ENCODE data around the gene PPFIA1.
"Not testable (repeated sequence)": the region's sequence is repeated elsewhere in the genome, so short reads cannot be mapped to it uniquely, and the experiment has no call there.

Gene PPFIA1

DNA sequence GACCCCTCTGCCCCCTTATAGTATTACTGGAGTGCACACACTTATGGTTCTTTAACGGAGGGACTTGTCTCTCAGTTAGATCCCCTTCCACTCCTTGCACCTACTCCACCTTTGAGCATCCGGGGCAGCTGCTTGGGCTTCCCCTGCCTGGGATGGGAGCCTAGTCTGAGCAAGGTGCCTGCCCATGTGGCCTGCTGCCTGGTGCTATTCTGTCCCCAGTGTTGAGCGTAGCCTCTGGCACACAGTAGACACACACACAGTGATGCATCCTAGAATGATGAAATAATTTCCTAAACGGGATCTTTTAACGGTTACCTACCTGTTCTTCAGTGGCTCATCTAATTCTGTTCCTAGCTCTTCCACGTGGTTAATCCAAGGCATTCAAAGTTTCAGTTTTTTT lies 22.4 kb downstream of the PPFIA1 start:
- in situ Hi-C loops (cut with MboI; ENCODE audit: low sequenced_read_pairs), result no loop called here

DNA sequence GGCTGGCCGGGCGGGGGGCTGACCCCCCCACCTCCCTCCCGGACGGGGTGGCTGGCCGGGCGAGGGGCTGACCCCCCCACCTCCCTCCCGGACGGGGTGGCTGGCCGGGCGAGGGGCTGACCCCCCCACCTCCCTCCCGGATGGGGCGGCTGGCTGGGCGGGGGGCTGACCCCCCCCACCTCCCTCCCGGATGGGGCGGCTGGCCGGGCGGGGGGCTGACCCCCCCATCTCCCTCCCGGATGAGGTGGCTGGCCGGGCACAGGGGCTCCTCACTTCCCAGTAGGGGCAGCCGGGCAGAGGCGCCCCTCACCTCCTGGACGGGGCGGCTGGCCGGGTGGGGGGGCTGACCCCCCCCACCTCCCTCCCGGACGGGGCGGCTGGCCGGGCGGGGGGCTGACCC lies 24.7 kb downstream of the PPFIA1 start:
- in situ Hi-C loops (cut with MboI; ENCODE audit: low sequenced_read_pairs), result not testable (repeated sequence)

DNA sequence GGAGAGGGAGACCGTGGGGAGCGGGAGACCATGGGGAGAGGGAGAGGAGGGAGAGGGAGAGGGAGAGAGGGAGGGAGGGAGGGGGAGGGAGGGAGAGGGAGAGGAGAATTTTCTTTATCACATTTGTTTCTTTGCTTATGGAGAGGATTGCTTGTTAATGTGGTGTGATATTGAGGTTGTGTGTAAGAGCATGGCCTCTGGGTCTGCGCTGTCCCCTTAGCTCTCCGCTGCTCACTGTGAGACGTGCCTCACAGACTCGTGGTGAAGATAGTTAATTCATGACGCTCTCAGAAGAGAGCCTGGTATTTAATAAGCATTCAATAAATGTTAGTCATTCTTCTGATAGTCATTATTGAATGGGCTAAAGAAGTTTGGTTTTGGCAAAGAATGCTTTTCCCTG lies 26.2 kb downstream of the PPFIA1 start:
- in situ Hi-C loops (cut with MboI; ENCODE audit: low sequenced_read_pairs), result no loop called here

DNA sequence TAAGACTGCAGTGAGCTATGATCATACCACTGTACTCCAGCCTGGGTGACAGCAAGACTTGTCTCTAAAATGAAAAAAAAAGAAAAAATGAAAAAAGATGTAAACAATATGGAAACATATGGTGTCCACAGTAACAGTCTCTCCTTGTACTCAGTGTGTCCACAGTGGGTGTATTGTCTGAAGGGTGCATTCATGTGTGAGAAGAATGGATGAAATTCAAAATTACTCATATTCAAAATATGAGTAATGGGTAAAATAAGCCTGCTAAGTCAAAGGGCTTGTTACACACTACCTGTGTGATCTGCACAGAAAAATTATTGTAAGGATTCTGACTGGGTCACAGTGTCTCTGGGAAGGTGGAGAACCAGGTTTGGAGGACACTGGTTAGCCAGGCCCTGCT lies 26.9 kb downstream of the PPFIA1 start:
- in situ Hi-C loops (cut with MboI; ENCODE audit: low sequenced_read_pairs), result no loop called here

DNA sequence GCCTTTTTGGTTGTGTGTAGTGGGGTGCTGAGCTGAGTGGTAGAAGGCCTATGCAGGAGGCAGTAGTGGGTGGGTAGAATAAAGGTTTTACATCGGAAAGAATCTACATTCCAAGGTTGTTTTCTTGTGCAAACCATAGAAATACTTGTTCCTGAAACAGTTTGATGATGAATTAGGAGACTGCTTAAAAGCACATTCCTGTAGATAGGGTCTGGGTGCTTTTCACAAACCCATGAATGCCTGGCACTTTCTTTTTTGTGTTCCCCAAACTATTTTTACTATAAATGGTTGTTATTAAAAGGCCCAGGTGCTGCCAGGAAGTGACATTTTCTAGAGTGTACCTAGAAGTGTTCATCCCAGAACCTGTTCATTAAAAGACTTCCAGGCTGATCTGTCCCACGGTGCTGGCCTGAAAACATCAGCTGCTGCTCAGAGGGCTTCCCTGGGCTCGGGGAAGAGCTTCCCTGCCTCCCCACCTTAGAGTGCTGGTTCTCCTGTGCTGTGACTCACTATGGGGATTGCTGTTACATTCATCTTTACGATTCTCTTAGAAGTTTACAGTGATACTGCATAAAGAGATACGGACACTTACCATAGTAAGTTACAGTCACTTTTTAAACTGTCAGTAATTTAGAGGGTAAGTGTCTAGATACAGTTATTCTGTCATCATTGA lies 27.9 kb downstream of the PPFIA1 start:
- in situ Hi-C loops (cut with MboI; ENCODE audit: low sequenced_read_pairs), result no loop called here

DNA sequence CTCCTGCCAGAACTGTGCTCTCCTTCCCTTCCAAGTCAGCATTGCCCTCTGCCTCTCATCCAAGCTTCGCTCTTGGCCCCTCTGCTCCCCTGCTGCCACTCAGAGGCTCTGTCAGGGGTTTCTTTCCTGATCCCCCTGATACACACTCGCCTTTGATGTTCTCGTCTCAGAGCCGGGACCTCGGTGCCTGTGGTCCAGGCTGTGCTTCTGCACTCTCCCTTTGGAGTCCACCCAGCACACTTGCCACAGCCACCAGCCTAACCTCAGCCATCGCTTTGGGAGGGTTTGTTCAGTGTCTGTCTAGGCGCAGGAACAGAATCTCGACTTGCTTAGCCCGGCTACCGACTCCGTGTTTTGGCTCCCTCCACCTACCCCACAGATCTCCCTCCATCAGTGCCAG lies 29.1 kb downstream of the PPFIA1 start:
- in situ Hi-C loops (cut with MboI; ENCODE audit: low sequenced_read_pairs), result no loop called here

DNA sequence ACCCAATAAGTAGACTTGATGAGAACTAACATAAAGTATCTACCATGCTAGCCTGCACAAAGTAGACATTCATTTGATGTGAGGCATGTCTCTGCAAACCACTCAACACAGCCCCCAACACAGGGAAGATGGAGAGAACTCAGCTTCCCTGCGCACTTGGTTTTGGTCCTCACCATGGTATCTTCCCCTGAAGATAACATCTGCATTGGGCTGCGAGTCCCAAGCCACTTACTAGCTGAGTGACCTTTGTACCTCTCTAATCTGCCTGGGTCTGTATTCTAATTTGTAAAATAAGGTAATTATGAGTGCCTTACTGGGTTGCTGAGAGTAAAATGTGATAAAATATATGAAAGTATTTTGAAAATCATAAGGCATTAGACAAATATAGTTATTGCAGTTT lies 30.7 kb downstream of the PPFIA1 start:
- in situ Hi-C loops (cut with MboI; ENCODE audit: low sequenced_read_pairs), result no loop called here

DNA sequence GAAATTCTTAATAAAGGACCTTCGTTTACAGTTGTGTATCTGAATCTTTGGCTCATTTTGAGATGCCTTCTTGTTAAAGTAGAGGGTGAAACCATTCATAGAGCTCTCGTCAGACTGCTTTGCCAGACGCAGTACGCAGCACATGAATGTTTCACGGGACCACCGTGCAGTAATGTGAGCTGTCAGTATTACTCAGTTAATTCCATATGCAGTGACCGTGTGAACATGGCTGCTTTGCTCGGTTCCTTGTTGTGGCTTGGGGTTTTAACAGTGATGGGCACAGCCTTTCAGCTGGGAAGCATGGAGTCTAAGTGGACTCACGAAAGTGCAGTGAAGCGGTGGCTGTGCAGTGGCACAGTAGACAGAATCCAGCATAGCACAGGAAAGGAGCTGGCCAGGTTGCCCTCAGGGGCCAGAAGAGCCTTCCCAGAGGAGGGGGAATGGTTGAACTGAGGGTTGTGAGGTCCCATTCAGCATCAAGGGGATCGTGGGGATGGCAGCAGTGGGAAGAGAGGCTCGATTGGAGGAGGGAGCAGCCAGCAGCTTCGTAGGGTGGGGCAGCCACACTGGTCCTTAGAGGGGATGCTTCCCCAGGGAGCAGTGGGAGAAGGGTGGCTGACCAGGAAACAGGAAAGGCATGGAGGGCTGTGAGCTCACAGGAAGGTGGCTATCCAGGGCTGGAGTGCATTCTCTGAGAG lies 31.4 kb downstream of the PPFIA1 start:
- in situ Hi-C loops (cut with MboI; ENCODE audit: low sequenced_read_pairs), result no loop called here

DNA sequence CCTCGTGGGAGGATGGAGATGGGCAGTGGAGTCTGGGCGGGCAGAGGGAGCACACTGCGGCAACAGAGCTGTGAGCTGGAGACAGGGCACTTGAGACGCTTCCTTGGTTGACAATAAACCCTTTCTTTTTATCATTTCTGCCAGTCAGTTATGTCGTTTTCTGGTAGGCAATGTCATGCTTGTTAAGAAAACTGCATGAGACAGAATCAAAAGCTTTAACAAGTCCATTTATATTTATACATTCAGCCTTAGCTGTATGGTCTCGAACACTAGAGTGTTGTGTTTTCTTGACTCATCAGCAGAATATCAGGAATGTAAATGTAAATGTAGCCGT lies 31.9 kb downstream of the PPFIA1 start:
- in situ Hi-C loops (cut with MboI; ENCODE audit: low sequenced_read_pairs), result no loop called here

DNA sequence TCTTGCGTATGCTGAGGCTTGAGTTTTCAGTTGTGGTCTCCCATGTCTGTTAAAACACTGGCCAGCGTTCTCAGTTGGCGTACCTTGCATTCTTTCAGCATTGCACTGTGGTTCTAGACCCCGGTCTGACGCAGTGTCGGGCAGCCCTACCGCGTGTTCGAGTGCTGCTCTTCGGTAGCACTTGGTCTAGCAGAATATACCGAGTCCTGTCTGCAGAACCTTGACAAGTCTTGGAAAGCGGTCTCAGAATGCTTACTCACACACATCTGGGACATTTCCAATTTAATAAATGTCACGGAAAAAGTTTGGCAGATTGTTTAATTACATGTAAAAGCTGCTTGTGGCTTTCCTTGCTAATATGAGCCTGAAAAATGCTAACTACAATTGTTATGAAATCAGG lies 32.6 kb downstream of the PPFIA1 start:
- in situ Hi-C loops (cut with MboI; ENCODE audit: low sequenced_read_pairs), result no loop called here

DNA sequence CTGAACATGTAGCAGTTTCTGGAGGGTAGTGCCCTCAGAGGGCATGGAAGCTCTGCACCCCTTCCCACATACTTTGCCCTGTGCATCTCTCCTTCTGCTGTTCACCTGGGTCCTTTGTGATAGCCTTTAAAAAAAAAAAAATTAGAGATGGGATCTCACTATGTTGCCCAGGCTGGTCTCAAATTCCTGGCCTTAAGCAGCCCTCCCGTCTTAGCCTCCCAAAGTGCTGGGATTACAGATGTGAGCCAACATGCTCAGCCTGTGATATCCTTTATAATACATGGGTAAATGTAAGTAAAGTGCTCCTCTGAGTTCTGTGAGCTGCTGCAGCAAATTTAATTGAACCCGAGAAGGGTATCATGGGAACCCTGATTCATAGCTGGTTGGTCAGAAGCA lies 33.7 kb downstream of the PPFIA1 start:
- in situ Hi-C loops (cut with MboI; ENCODE audit: low sequenced_read_pairs), result no loop called here

DNA sequence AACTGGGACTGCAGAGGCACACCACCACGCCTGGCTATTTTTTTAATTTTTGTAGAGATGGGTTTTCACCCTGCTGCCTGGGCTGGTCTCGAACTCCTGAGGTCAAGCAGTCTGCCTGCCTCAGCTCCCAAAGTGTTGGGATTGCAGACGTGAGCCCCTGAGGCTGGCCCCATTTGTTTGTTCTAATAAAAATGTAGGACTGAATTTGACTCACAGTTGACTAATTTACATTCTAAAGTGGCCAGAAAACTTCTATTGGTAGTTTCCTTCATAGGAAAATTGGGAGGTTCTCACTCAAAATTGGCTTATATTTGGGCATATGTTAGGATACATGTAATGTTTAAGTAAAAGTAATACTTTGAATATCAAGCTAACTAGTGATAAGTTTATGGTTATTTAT lies 35.0 kb downstream of the PPFIA1 start:
- in situ Hi-C loops (cut with MboI; ENCODE audit: low sequenced_read_pairs), result no loop called here

DNA sequence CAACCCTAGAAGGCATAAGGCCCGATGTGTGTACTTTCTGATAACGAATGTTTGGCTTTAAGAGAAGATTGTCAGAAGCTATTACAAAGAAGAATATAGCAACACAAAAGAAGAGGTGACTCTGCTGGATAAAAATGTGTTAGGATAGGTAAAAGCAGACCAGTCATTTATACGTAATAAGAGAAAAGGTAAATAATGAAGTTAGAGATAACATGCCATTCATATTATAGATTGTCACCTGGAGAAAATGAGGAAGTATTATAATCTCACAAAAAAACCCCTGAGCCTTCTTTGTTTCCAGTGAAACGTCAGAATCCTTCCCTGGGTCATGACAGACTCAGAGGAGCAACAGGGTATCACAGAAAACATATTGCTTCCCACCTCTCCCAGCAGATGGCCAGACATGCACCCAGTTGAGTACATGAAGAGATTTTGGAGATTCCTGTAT lies 36.1 kb downstream of the PPFIA1 start:
- in situ Hi-C loops (cut with MboI; ENCODE audit: low sequenced_read_pairs), result no loop called here

DNA sequence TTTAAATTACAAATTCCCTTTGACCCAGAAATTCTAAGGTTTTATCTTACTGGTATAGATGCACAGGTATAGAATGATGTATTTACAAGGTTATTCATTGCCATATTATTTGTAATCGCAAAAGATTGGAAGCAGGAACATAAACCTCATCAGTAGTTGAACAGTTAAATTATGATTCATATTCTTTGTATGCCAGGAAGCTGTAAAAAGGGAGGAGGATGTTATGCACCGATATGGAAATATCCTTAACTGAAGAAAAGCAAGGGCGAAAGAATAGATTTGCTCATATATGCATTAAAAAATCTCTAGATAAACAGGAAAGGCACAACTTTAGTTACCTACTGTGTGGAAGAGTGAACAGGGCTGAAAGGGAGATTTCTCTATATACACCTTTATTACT lies 36.7 kb downstream of the PPFIA1 start:
- in situ Hi-C loops (cut with MboI; ENCODE audit: low sequenced_read_pairs), result no loop called here

DNA sequence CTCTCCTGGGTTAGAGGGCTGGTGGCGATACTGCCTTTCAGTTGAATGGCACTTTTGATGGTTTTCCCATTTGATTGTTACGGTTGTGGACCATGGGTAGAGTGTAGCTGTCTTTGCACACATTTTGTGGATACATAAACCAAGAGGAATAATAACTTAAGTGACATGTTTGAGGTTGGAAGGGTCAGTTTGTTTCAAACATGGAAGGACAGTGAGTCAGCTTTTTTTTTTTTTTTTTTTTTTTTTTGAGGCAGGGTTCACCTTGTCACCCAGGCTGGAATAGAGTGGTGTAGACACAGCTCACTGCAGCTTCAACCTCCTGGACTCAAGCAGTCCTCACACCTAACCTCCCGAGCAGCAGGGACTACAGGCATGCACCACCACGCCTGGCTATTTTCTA lies 41.1 kb downstream of the PPFIA1 start:
- in situ Hi-C loops (cut with MboI; ENCODE audit: low sequenced_read_pairs), result no loop called here

DNA sequence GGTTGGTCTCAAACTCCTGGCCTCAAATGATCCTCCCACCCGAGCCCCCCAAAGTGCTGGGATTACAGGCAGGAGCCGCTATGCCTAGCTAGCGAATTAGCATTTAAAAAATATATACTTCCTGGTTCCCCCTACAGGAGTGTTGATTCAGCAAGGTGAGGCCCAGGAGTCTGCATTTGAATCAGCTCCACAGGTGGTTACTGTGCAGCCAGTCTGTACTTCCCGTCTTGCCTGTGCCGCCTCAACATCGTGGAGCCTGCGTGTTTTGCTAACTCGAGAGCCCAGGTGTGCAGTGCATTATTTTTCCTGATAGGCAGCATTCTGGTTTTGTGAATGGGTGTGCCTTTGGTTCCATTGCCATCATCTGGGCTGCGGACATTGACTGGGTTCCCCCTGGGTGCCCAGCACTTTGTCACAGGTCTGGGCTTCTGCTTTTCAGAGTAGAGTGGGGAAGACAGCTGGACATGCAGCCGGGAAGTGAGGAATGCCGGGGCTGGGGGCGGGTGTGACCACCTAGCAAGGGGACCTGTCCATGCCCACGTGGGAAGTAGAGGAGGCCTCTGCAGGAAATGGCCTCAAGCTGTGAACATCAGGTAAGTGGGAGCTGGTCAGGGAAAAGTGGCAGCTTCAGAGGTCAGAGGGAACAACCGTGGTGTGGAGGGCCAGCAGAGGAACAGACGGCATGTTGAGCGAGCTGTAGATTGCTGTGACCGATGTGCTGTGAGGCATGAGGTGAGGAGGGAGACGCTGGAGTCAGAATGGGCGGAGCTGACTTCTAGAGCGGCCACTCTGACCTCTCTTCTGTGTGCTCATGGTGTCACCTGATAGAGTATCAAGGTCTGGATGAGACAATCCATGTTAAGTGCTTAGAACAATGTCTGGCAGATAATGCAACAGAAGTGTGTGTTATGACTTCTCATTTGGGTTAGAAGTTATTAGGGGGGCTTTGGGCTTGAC lies 42.2 kb downstream of the PPFIA1 start:
- in situ Hi-C loops (cut with MboI; ENCODE audit: low sequenced_read_pairs), result no loop called here

DNA sequence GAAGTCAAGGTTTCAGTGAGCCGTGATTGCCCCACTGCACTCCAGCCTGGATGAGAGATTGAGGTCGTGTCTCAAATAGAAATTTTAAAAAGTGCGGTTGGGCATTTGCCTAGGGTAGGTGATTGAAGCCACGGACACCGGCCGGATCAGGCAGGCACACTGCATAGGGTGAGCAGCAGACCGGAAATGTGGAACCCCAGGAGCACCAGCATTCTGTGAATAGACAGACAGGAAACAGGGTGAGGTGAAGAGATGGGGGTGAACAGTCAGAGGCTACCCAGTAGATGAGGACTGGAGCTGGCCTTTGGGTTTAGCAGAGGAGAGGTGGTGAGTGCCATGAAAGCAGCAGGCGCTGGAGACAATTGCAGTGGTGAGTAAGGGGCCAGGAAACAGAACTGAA lies 43.5 kb downstream of the PPFIA1 start:
- in situ Hi-C loops (cut with MboI; ENCODE audit: low sequenced_read_pairs), result no loop called here

DNA sequence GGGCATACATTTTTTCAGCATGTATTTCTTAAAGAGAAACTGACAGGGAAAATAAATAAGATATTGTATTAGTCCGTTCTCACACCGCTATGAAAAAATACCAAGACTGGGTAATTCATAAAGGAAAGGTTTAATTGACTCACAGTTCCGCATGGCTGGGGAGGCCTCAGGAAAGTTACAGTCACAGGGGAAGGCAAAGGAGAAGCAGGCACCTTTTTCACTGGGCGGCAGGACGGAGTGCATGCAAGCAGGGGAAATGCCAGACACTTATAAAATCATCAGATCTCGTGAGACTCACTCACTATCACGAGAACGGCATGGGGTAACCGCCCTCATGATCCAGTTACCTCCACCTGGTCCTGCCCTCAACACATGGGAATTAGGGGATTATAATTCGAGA lies 44.2 kb downstream of the PPFIA1 start:
- in situ Hi-C loops (cut with MboI; ENCODE audit: low sequenced_read_pairs), result no loop called here

DNA sequence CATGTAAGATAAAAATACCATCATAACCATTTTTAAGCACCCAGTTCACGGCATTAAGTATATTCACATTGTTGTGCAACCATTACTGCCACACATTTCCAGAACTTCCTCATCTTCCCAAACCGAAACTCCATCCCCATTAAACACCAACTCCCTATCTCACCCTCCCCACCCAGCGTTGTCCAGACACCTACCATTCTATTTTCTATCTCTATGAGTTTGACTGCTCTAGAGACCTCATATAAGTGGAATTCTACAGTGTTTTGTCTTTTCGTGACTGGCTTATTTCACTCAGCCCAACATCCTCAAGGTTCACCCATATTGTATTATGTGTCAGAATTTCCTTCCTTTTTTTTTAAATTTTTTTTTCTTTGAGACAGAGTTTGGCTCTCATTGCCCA lies 45.2 kb downstream of the PPFIA1 start:
- in situ Hi-C loops (cut with MboI; ENCODE audit: low sequenced_read_pairs), result no loop called here

DNA sequence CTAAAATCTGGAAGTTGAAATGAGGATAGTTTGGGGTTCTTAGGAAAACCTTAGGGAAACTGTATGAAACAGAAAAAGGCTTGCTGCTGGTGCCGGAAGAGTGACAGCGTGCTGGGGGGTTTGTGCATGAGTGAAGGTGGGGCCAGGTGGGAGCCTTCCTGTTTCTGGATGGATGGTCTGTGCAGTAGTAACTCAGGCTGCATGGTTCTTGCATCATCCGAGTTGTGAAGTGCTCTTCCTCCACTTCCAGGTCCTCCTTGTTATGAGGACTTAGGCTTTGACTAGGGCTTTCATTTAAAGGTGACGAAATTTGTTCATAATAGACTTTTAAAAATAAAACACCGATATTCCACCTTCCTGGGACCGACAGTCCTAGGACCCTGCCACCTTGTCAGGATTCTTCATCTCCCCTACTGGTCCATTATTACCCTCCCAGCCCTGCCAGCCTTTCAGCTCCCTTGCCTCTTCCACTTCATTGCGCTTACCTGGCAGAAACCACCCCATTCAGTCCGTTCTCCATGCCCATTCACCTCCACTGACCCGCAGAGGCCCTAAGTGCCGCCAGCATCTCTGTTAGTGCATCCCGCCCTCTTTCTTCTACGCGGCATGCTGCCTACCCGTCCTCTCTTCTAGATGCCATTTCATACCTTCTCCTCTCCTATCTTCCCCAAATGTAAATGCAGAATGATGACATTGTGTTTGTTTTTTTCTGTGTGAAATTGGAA lies 47.3 kb downstream of the PPFIA1 start:
- in situ Hi-C loops (cut with MboI; ENCODE audit: low sequenced_read_pairs), result no loop called here

DNA sequence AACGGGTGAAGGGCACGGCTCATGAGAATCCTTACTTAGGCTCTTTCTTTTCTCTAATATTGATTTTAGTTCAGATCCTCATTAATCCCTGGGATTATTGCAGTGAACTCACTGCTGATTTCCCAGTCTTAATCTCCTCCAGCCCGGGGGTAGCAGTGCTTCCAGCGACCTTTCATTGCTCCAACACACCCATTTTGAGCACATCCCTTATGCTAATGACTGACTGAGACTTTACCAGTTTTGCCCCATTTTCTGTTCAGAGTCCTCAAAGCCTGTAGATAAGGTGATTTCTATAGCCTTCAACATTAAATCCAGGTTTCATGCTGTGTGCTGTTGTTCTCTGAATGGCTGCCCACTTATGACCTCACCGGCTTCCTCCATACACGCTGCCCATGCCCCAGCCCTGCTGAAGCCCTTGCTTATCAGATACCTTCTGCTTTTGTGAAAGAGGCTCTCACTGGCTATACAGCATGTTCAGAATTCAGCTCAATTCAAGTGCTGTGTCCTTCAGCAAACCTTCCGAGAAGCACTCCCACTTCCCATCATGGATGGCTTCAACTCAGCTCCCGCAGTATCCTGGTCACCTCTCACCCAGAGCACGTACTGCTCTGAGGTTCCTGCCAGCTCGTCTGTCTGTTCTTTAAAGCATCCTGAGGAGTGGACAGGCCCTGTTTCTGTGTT lies 49.0 kb downstream of the PPFIA1 start:
- in situ Hi-C loops (cut with MboI; ENCODE audit: low sequenced_read_pairs), result no loop called here

Measured in hTERT RPE-1 (cell line).